GM20431 (cell line): ENCODE measurements around the gene TCF23.
"Not testable (repeated sequence)": the region's sequence is repeated elsewhere in the genome, so short reads cannot be mapped to it uniquely, and the experiment has no call there.

Experiments used
- in situ Hi-C: fragments of 300-500 bp; cut with MseI, MboI; formaldehyde crosslinking; loops from one replicate; pipeline ENCODE4 v1.15.0; 2020; ENCODE audit warnings: low sequenced_read_pairs; ENCODE audit not compliant: unreplicated experiment

The TCF23 gene

GRCh38 chr2:27148801-27149439 lies at the start of gene TCF23:
Gene TCF23 (plus strand): TSS chr2:27149004. CDS start chr2:27149134, 130 bp downstream.
- in situ Hi-C loops = no loop called here

GRCh38 chr2:27099334-27099955 lies 49.4 kb upstream of the TCF23 start:
- in situ Hi-C loops = loop anchor here (10.0 kb wide), 1 partner anchor 185 kb away; the partner anchor contains the start of gene TRIM54

- in situ Hi-C loops = no loop called here
These were observed 48.8 kb upstream of the TCF23 start for GRCh38 chr2:27100036-27100435.

- in situ Hi-C loops = no loop called here
These were observed 46.5 kb upstream of the TCF23 start for GRCh38 chr2:27102329-27102728.

- in situ Hi-C loops = no loop called here
These were observed 42.8 kb upstream of the TCF23 start for GRCh38 chr2:27105981-27106380.

- in situ Hi-C loops = no loop called here
These were observed 40.6 kb upstream of the TCF23 start for GRCh38 chr2:27108221-27108620.

GRCh38 chr2:27109083-27109482 lies 39.7 kb upstream of the TCF23 start:
- in situ Hi-C loops = no loop called here

- in situ Hi-C loops = not testable (repeated sequence)
These were observed 38.0 kb upstream of the TCF23 start for GRCh38 chr2:27110603-27111352.

GRCh38 chr2:27111392-27112078 lies 37.3 kb upstream of the TCF23 start:
- in situ Hi-C loops = not testable (repeated sequence)

- in situ Hi-C loops = no loop called here
These were observed 33.3 kb upstream of the TCF23 start for GRCh38 chr2:27115519-27115918.

- in situ Hi-C loops = no loop called here
These were observed 30.7 kb upstream of the TCF23 start for GRCh38 chr2:27117995-27118524.

- in situ Hi-C loops = no loop called here
These were observed 30.1 kb upstream of the TCF23 start, which contains the start of gene CGREF1 for GRCh38 chr2:27118525-27119329. Gene CGREF1 (minus strand): TSS chr2:27119128. CDS start chr2:27104366, 14,762 bp downstream.

- in situ Hi-C loops = not testable (repeated sequence)
These were observed 29.5 kb upstream of the TCF23 start for GRCh38 chr2:27119330-27119670.

- in situ Hi-C loops = no loop called here
These were observed 26.9 kb upstream of the TCF23 start for GRCh38 chr2:27121906-27122305.

GRCh38 chr2:27122791-27123190 lies 26.0 kb upstream of the TCF23 start:
- in situ Hi-C loops = no loop called here

GRCh38 chr2:27123302-27124150 lies 25.3 kb upstream of the TCF23 start, which contains the start of gene ABHD1:
Gene ABHD1 (plus strand): TSS chr2:27123815. CDS start chr2:27123949, 134 bp downstream.
- in situ Hi-C loops = no loop called here

GRCh38 chr2:27125104-27125503 lies 23.7 kb upstream of the TCF23 start:
- in situ Hi-C loops = no loop called here

GRCh38 chr2:27126252-27126710 lies 22.5 kb upstream of the TCF23 start:
- in situ Hi-C loops = no loop called here
